H9 (cell line): ENCODE data around the gene KRTCAP2. TPM values are rescaled to one million over a fixed set of nuclear protein-coding genes. Genes with fewer than 3 reads are reported as not detected.

Source experiments
- DNase-seq: peaks from one replicate; pipeline ENCODE4 v3.0.0-alpha.2; 2017
- H2AFZ ChIP-seq: one replicate; pipeline ENCODE4 v1.6.1; 2013; ENCODE audit warnings: mild to moderate bottlenecking, low read length, control low read depth, moderate library complexity
- H2AK5ac ChIP-seq: 2 replicates; pipeline ENCODE4 v1.6.1; 2013; ENCODE audit warnings: low read length, control low read depth, mixed read lengths; ENCODE audit not compliant: insufficient read length
- H2BK120ac ChIP-seq: one replicate; pipeline ENCODE4 v1.6.1; 2013; ENCODE audit warnings: low read depth, mild to moderate bottlenecking, low read length, control low read depth, inconsistent platforms; ENCODE audit not compliant: poor library complexity, severe bottlenecking
- H2BK12ac ChIP-seq: 2 replicates; pipeline ENCODE4 v1.6.1; 2013; ENCODE audit warnings: low read length, control low read depth, mixed read lengths, low read depth; ENCODE audit not compliant: insufficient read length
- H2BK15ac ChIP-seq: 2 replicates; pipeline ENCODE4 v1.6.1; 2013; ENCODE audit warnings: low read depth, low read length, control low read depth
- H2BK20ac ChIP-seq: one replicate; pipeline ENCODE4 v1.6.1; 2013; ENCODE audit warnings: low read depth, mild to moderate bottlenecking, low read length, control low read depth, inconsistent platforms; ENCODE audit not compliant: poor library complexity, severe bottlenecking
- H2BK5ac ChIP-seq: 2 replicates; pipeline ENCODE4 v1.6.1; 2013; ENCODE audit warnings: low read length, control low read depth, mixed read lengths; ENCODE audit not compliant: insufficient read length
- H3K14ac ChIP-seq: 2 replicates; pipeline ENCODE4 v1.6.1; 2013; ENCODE audit warnings: low read length, control low read depth; ENCODE audit not compliant: insufficient read depth
- H3K18ac ChIP-seq: 2 replicates; pipeline ENCODE4 v1.6.1; 2013; ENCODE audit warnings: low read depth, mild to moderate bottlenecking, mixed read lengths, low read length, control low read depth; ENCODE audit not compliant: insufficient read length
- H3K23ac ChIP-seq: 2 replicates; pipeline ENCODE4 v1.6.1; 2013; ENCODE audit warnings: low read length, control low read depth, mixed read lengths, low read depth; ENCODE audit not compliant: insufficient read length
- H3K23me2 ChIP-seq: 2 replicates; pipeline ENCODE4 v1.6.1; 2013; ENCODE audit warnings: low read depth, mild to moderate bottlenecking, mixed read lengths, low read length, control low read depth; ENCODE audit not compliant: insufficient read length, poor library complexity, severe bottlenecking
- H3K27ac ChIP-seq: 2 replicates; pipeline ENCODE4 v1.5.1; 2013; ENCODE audit warnings: low read length, control low read depth, mixed read lengths, low read depth; ENCODE audit not compliant: insufficient read length
- H3K27me3 ChIP-seq: 2 replicates; pipeline ENCODE4 v1.6.1; 2013; ENCODE audit warnings: low read length, control low read depth, inconsistent platforms; ENCODE audit not compliant: insufficient read depth
- H3K4ac ChIP-seq: 2 replicates; pipeline ENCODE4 v1.6.1; 2013; ENCODE audit warnings: low read depth, mild to moderate bottlenecking, control low read depth, inconsistent platforms, low read length, moderate library complexity
- H3K4me1 ChIP-seq: 2 replicates; pipeline ENCODE4 v1.6.1; 2013; ENCODE audit warnings: low read length, control low read depth, inconsistent platforms; ENCODE audit not compliant: insufficient read depth
- H3K4me2 ChIP-seq: 2 replicates; pipeline ENCODE4 v1.6.1; 2013; ENCODE audit warnings: low read length, control low read depth, mixed read lengths; ENCODE audit not compliant: insufficient read length, insufficient read depth
- H3K56ac ChIP-seq: 2 replicates; pipeline ENCODE4 v1.6.1; 2013; ENCODE audit warnings: low read depth, mild to moderate bottlenecking, mixed read lengths, low read length, control low read depth; ENCODE audit not compliant: insufficient read length
- H3K79me1 ChIP-seq: 2 replicates; pipeline ENCODE4 v1.6.1; 2013; ENCODE audit warnings: low read depth, mild to moderate bottlenecking, moderate library complexity, low read length, control low read depth, inconsistent platforms; ENCODE audit not compliant: insufficient read depth, poor library complexity, severe bottlenecking
- H3K79me2 ChIP-seq: 2 replicates; pipeline ENCODE4 v1.6.1; 2013; ENCODE audit warnings: low read length, control low read depth, inconsistent platforms; ENCODE audit not compliant: insufficient read depth
- H3K9ac ChIP-seq: 2 replicates; pipeline ENCODE4 v1.6.1; 2013; ENCODE audit warnings: low read length, control low read depth, mixed read lengths; ENCODE audit not compliant: insufficient read length; ENCODE audit errors: extremely low read depth
- H3K9me3 ChIP-seq: one replicate; pipeline ENCODE4 v1.6.1; 2013; ENCODE audit warnings: low read depth, low read length, inconsistent platforms; ENCODE audit not compliant: control insufficient read depth
- H3T11ph ChIP-seq: one replicate; pipeline ENCODE4 v1.6.1; 2013; ENCODE audit warnings: mild to moderate bottlenecking, low read length, control low read depth, inconsistent platforms
- H4K20me1 ChIP-seq: one replicate; pipeline ENCODE4 v1.6.1; 2013; ENCODE audit not compliant: control insufficient read depth, insufficient read length, insufficient read depth
- H4K5ac ChIP-seq: 2 replicates; pipeline ENCODE4 v1.6.1; 2013; ENCODE audit warnings: low read depth, mild to moderate bottlenecking, mixed read lengths, low read length, control low read depth; ENCODE audit not compliant: insufficient read length
- H4K8ac ChIP-seq: replicated peaks from 2 replicates; pipeline ENCODE4 v1.6.1; 2013; ENCODE audit warnings: low read length, control low read depth, mixed read lengths, low read depth; ENCODE audit not compliant: insufficient read length
- H4K91ac ChIP-seq: 2 replicates; pipeline ENCODE4 v1.6.1; 2013; ENCODE audit warnings: low read depth, mild to moderate bottlenecking, moderate library complexity, mixed read lengths, low read length, control low read depth; ENCODE audit not compliant: insufficient read length
- H3K27ac Mint-ChIP-seq, 3 experiments: 2 replicates in 2 of 3; 3 replicates in 1 of 3; pipeline ENCODE4 v1.8.0; 2020 to 2021; ENCODE audit warnings: mixed read lengths in 3 of 3, mild to moderate bottlenecking in 1 of 3, moderate library complexity in 1 of 3
- H3K27me3 Mint-ChIP-seq: 2 replicates; pipeline ENCODE4 v1.8.0; 2021; ENCODE audit warnings: low read depth, mild to moderate bottlenecking, moderate library complexity, mixed read lengths
- H3K36me3 Mint-ChIP-seq, 3 experiments: 2 replicates in 2 of 3; 3 replicates in 1 of 3; pipeline ENCODE4 v1.8.0; 2020 to 2021; ENCODE audit warnings: low read depth in 3 of 3, mixed read lengths in 3 of 3; ENCODE audit not compliant: insufficient read depth in 1 of 3
- H3K4me1 Mint-ChIP-seq, 2 experiments: 2 replicates each; pipeline ENCODE4 v1.8.0; 2020; ENCODE audit warnings: mixed read lengths in 2 of 2
- H3K4me3 Mint-ChIP-seq, 2 experiments: 2 replicates in 1 of 2; 3 replicates in 1 of 2; pipeline ENCODE4 v1.8.0; 2020 to 2021; ENCODE audit warnings: mild to moderate bottlenecking in 2 of 2, mixed read lengths in 2 of 2, moderate library complexity in 1 of 2
- H3K9me3 Mint-ChIP-seq, 2 experiments: 2 replicates in 1 of 2; 3 replicates in 1 of 2; pipeline ENCODE4 v1.8.0; 2020; ENCODE audit warnings: mild to moderate bottlenecking in 2 of 2, mixed read lengths in 2 of 2, moderate library complexity in 1 of 2
- WGBS: extraction: QIAGEN DNeasy Blood & Tissue Kit; methylation state at CpG from one replicate; pipeline ENCODE4 v1.1.7; 2013; ENCODE audit warnings: missing lambda C conversion rate, low lambda C conversion rate, mixed read lengths; ENCODE audit not compliant: insufficient read length; ENCODE audit errors: extremely low coverage; 5-methylcytosine and 5-hydroxymethylcytosine counted together
- total RNA-seq: library from RNA; stranded (reverse); gene quantifications from 2 replicates; pipeline ENCODE4 v1.2.1, GENCODE V29; 2021
- TF ChIP-seq, protein P1 (sequence below): fragments of 200-600 bp; sonication (generic); conservative IDR thresholded peaks from 3 replicates; pipeline ENCODE4 v1.8.0; 2021; ENCODE audit warnings: antibody characterized with exemption, mild to moderate bottlenecking

Gene KRTCAP2
- total RNA-seq, 1 experiment from 2014 or later = 149 TPM

DNA sequence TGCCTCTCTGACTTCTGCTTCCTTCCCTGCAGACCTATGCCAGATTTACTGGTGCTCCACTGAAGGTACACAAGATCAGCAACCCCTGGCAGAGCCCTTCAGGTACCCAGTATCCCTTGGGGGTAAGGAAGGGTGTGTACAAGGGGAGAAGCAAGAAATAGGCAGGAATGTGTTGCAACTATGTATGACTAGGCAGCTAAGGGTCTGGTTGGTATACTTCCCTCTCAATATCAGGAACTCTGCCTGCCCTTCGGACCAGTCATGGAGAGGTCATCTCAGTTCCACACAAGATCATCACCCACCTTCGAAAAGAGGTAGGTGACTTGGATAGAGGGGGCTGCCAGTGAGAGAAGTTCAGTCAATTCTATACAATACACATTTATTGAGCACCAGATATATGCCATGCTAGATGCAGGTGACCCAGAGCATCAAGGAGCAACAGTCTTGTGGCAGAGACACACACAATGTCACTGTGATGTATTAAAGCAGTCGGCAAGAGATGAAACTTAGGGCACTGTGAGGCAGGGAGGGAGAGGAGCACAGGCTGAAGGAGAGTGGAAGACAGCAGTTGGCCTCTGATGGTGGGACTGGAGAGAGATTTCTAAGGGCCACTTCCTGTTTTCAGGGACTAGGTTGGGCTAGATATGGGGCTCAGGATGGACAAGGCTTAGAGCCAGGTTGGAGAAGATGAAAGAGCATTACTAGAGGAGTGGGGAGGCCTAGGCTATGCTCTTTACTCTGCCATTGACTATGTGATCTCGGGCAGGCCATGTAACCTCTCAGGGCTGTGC lies 37.4 kb upstream of the KRTCAP2 start:
- H4K91ac ChIP-seq = no peak overlapping the region
- Mint-ChIP-seq H3K9me3 (no peaks in the 10 kb centered on the region), H3K27me3 (peaks cover 12% of the 10 kb centered on the region), H3K36me3 (peaks cover 9 to 20% (median 16%) of the 10 kb centered on the region in 3 experiments), H3K4me3 (peak overlapping the region; percentile 89 to 92; a peak in 4 of 5 replicates), H3K27ac (no peak overlapping the region), H3K4me1 (peaks cover 30 to 31% of the 10 kb centered on the region in 2 experiments)
- H3K9me3 ChIP-seq = no peaks in the 10 kb centered on the region
- peaks cover 6% of the 10 kb centered on the region for H3K23me2 ChIP-seq
- H3K4me1 ChIP-seq = peaks cover 2% of the 10 kb centered on the region; the same call in 1 of the 2 replicates
- no peak overlapping the region for H3K23ac ChIP-seq
- no peaks in the 10 kb centered on the region for H3K27me3 ChIP-seq
- no CpG with 5 or more reads among the region's 4 CpGs for WGBS
- no peak overlapping the region for H2BK120ac ChIP-seq
- H2BK5ac ChIP-seq = no peak overlapping the region
- no peak overlapping the region for H4K5ac ChIP-seq
- H3K9ac ChIP-seq = no peak overlapping the region
- no peak overlapping the region for H3K4ac ChIP-seq
- no peak overlapping the region for H2AFZ ChIP-seq
- DNase-seq = no peak
- H4K20me1 ChIP-seq = no peaks in the 10 kb centered on the region
- H3K18ac ChIP-seq = no peak overlapping the region
- no peak overlapping the region for H2BK20ac ChIP-seq
- H3T11ph ChIP-seq = no peak overlapping the region
- no peak overlapping the region for H3K14ac ChIP-seq
- TF ChIP-seq, protein P1, sequence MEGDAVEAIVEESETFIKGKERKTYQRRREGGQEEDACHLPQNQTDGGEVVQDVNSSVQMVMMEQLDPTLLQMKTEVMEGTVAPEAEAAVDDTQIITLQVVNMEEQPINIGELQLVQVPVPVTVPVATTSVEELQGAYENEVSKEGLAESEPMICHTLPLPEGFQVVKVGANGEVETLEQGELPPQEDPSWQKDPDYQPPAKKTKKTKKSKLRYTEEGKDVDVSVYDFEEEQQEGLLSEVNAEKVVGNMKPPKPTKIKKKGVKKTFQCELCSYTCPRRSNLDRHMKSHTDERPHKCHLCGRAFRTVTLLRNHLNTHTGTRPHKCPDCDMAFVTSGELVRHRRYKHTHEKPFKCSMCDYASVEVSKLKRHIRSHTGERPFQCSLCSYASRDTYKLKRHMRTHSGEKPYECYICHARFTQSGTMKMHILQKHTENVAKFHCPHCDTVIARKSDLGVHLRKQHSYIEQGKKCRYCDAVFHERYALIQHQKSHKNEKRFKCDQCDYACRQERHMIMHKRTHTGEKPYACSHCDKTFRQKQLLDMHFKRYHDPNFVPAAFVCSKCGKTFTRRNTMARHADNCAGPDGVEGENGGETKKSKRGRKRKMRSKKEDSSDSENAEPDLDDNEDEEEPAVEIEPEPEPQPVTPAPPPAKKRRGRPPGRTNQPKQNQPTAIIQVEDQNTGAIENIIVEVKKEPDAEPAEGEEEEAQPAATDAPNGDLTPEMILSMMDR = no peak
- no peak overlapping the region for H4K8ac ChIP-seq
- H2BK15ac ChIP-seq = no peak overlapping the region
- peak overlapping the region; percentile 89 for H3K4me2 ChIP-seq
- H2BK12ac ChIP-seq = no peak overlapping the region
- H2AK5ac ChIP-seq = no peak overlapping the region
- no peak overlapping the region for H3K56ac ChIP-seq
- no peaks in the 10 kb centered on the region for H3K79me1 ChIP-seq
- H3K79me2 ChIP-seq = no peaks in the 10 kb centered on the region
- no peak overlapping the region for H3K27ac ChIP-seq
